AG04449 (cell line): ENCODE measurements around the gene ZNF546.

Experiments
- CTCF ChIA-PET: fragments of 350-600 bp; formaldehyde crosslinking; extraction: SDS; loops from one replicate; lab custom pipeline; 2021; ENCODE audit warnings: antibody characterized with exemption; lab: Yijun Ruan, JAX
- POLR2A ChIA-PET: fragments of 400-600, 350-600 bp; formaldehyde crosslinking; extraction: SDS; loops from one replicate; lab custom pipeline; 2020; ENCODE audit warnings: antibody characterized with exemption, inconsistent platforms; lab: Yijun Ruan, JAX
- DNase-seq: peaks from one replicate; pipeline ENCODE4 v3.0.0-alpha.2; 2010; ENCODE audit warnings: low read depth, low spot score
- H3K4me3 ChIP-seq: 2 replicates; pipeline ENCODE4 v1.5.1; 2011; ENCODE audit warnings: low read depth, mild to moderate bottlenecking, control low read depth, low read length
- TF ChIP-seq, protein P1 (sequence below): IDR thresholded peaks from one replicate; pipeline ENCODE4 v1.5.1; 2011; ENCODE audit warnings: mild to moderate bottlenecking, moderate library complexity, low read length, control low read depth, inconsistent platforms; ENCODE audit not compliant: insufficient read depth; ENCODE audit errors: missing control alignments

ZNF546 gene

GRCh38 chr19:40009674-40010073, 12.8 kb downstream of the ZNF546 start:
- TF ChIP-seq, protein P1, sequence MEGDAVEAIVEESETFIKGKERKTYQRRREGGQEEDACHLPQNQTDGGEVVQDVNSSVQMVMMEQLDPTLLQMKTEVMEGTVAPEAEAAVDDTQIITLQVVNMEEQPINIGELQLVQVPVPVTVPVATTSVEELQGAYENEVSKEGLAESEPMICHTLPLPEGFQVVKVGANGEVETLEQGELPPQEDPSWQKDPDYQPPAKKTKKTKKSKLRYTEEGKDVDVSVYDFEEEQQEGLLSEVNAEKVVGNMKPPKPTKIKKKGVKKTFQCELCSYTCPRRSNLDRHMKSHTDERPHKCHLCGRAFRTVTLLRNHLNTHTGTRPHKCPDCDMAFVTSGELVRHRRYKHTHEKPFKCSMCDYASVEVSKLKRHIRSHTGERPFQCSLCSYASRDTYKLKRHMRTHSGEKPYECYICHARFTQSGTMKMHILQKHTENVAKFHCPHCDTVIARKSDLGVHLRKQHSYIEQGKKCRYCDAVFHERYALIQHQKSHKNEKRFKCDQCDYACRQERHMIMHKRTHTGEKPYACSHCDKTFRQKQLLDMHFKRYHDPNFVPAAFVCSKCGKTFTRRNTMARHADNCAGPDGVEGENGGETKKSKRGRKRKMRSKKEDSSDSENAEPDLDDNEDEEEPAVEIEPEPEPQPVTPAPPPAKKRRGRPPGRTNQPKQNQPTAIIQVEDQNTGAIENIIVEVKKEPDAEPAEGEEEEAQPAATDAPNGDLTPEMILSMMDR = no peak
- no peak overlapping the region for H3K4me3 ChIP-seq
- CTCF ChIA-PET = interaction anchor here (1.3 kb wide), 1 partner anchor 10 kb away, joined by 4 read pairs; no protein-coding TSS in a partner anchor
- POLR2A ChIA-PET = no interaction called here
- no peak for DNase-seq

DNA sequence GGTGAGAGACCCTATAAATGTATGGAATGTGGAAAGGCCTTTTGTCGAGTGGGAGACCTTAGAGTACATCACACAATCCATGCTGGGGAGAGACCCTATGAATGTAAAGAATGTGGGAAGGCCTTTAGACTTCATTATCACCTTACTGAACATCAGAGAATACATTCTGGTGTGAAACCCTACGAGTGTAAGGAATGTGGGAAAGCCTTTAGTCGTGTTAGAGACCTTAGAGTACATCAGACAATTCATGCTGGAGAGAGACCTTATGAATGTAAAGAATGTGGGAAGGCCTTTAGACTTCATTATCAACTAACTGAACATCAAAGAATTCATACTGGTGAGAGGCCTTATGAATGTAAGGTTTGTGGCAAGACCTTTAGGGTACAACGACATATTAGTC, 17.1 kb downstream of the ZNF546 start:
- DNase-seq = no peak
- H3K4me3 ChIP-seq = no peak overlapping the region
- CTCF ChIA-PET = no interaction called here
- TF ChIP-seq, protein P1 = no peak
- POLR2A ChIA-PET = no interaction called here

DNA sequence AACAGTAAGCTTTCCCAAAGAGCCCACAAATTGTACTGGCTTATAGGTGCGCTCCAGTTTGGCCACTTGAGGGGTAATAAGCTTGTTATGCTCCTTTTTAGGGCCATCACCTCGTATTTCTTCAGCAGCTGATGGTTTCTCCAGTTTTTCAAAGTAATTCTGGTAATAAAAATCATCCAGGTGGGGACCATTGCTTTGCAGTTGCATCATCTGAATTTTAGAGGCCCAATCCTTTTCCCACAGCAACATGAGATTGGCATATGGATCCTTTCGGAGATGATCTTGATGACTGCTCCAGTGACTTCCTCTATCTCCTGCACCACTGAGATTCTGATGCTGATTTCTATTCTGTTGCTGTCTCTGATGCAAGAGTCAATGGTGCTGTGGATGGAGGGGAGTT, 27.1 kb downstream of the ZNF546 start:
- CTCF ChIA-PET = no interaction called here
- TF ChIP-seq, protein P1 = no peak
- H3K4me3 ChIP-seq = no peak overlapping the region
- POLR2A ChIA-PET = no interaction called here
- no peak for DNase-seq

- DNase-seq = no peak
- no peak overlapping the region for H3K4me3 ChIP-seq
- TF ChIP-seq, protein P1 = no peak
- CTCF ChIA-PET = no interaction called here
- POLR2A ChIA-PET = no interaction called here
Observed at GRCh38 chr19:40025938-40026596, 29.2 kb downstream of the ZNF546 start.

DNA sequence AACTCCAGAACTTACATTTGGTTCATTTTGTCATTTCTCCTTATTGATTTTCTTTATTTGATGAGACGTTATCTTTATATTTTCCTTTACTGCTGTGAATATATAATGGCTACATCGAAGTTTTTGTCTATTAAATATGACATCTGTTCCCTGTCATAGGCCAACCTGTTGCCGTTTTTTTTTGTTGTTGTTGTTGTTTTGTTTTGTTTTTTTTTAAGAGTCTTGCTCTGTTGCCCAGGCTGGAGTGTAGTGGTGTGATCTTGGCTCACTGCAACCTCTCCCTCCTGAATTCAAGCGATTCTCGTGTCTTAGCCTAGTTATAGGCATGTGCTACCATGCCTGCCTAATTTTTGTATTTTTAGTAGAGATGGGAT, 29.7 kb downstream of the ZNF546 start:
- DNase-seq = no peak
- ChIA-PET CTCF (no interaction called here), POLR2A (no interaction called here)
- H3K4me3 ChIP-seq = no peak overlapping the region
- TF ChIP-seq, protein P1 = no peak

DNA sequence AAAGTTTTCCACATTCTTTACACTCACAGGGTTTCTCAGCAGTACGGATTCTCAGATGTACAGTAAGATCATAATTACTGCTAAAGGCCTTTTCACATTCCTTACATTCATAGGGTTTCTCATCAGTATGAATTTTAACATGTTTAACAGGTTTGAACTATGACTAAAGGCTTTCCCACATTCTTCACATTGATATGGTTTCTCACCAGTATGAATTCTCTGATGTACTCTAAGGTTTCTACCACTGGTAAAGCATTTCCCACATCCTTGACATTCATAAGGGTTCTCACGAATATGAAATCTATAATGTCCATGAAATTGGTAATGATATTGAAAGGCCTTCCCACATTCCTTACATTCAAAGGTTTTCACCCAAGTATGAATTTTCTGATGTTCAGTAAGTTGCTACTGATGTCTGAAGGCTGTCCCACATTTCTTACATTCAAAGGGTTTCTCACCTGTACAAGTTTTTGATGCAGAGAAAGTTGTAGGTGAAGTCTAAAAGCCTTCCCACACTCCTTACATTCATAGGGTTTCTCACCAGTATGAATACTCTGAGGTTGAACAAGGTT, 37.2 kb downstream of the ZNF546 start:
- DNase-seq = no peak
- H3K4me3 ChIP-seq = no peak overlapping the region
- ChIA-PET CTCF (no interaction called here), POLR2A (no interaction called here)
- TF ChIP-seq, protein P1 = no peak
